H1 (cell line): ENCODE results near the gene PTMA. TPM values are rescaled to one million over a fixed set of nuclear protein-coding genes. Genes with fewer than 3 reads are reported as not detected.

Experiments used
- BACH1 ChIP-seq: IDR thresholded peaks from 2 replicates; pipeline ENCODE4 v1.6.1; 2012; ENCODE audit warnings: low read length, improper control_type of control experiment
- EP300 ChIP-seq, 2 experiments: IDR thresholded peaks; 1 replicate in 1 of 2; 2 replicates in 1 of 2; pipeline ENCODE4 v1.6.1; 2011 to 2012; ENCODE audit warnings: low read depth in 2 of 2, low read length in 2 of 2, mild to moderate bottlenecking in 2 of 2, borderline replicate concordance in 1 of 2, inconsistent platforms in 1 of 2, moderate library complexity in 1 of 2
- FOSL1 ChIP-seq: IDR thresholded peaks from 2 replicates; pipeline ENCODE4 v1.6.1; 2011; ENCODE audit warnings: mild to moderate bottlenecking, low read depth, low read length, moderate library complexity; ENCODE audit not compliant: insufficient read depth
- HDAC2 ChIP-seq, 2 experiments: fragments of 300-600 bp in 1 of 2; sonication (generic) in 1 of 2; IDR thresholded peaks; 2 replicates each; pipeline ENCODE4 v1.6.1; 2011 to 2012; ENCODE audit warnings: low read depth in 2 of 2, low read length in 2 of 2, mild to moderate bottlenecking in 2 of 2, moderate library complexity in 2 of 2, borderline replicate concordance in 1 of 2, inconsistent platforms in 1 of 2
- JUND ChIP-seq: IDR thresholded peaks from 2 replicates; pipeline ENCODE4 v1.6.1; 2011; ENCODE audit warnings: mild to moderate bottlenecking, improper control_type of control experiment, low read length
- KDM1A ChIP-seq: fragments of 200-600, 300-600 bp; sonication (generic); IDR thresholded peaks from 2 replicates; pipeline ENCODE4 v1.7.1; 2016; ENCODE audit warnings: mild to moderate bottlenecking, low read length, borderline replicate concordance
- KDM4A ChIP-seq: IDR thresholded peaks from one replicate; pipeline ENCODE4 v1.7.1; 2012; ENCODE audit warnings: low read depth, mild to moderate bottlenecking, moderate library complexity, low read length, inconsistent platforms; ENCODE audit not compliant: severe bottlenecking
- PHF8 ChIP-seq: fragments of 200-600 bp; sonication (generic); conservative IDR thresholded peaks from 2 replicates; pipeline ENCODE4 v1.7.1; 2012; ENCODE audit warnings: low read depth, mild to moderate bottlenecking, inconsistent platforms, low read length, moderate library complexity
- POLR2A ChIP-seq, 2 experiments: IDR thresholded peaks; 1 replicate in 1 of 2; 2 replicates in 1 of 2; pipeline ENCODE4 v1.6.1; 2011; ENCODE audit warnings: low read depth in 2 of 2, low read length in 2 of 2, mild to moderate bottlenecking in 2 of 2; ENCODE audit errors: control extremely low read depth in 1 of 2
- POLR2AphosphoS5 ChIP-seq: IDR thresholded peaks from 2 replicates; pipeline ENCODE4 v1.6.1; 2011; ENCODE audit warnings: low read depth, low read length
- RAD21 ChIP-seq, 2 experiments: IDR thresholded peaks in 1 of 2; conservative IDR thresholded peaks in 1 of 2; 2 replicates each; pipeline ENCODE4 v1.6.1; 2011; ENCODE audit warnings: low read depth in 2 of 2, low read length in 2 of 2, improper control_type of control experiment in 1 of 2, inconsistent platforms in 1 of 2, mild to moderate bottlenecking in 1 of 2, moderate library complexity in 1 of 2
- RBBP5 ChIP-seq: IDR thresholded peaks from 2 replicates; pipeline ENCODE4 v1.7.1; 2012; ENCODE audit warnings: low read depth, mild to moderate bottlenecking, inconsistent platforms, low read length, moderate library complexity, borderline replicate concordance
- SAP30 ChIP-seq: fragments of 300-600 bp; sonication (generic); IDR thresholded peaks from 2 replicates; pipeline ENCODE4 v1.7.1; 2012; ENCODE audit warnings: low read length, moderate library complexity, mild to moderate bottlenecking, inconsistent platforms; ENCODE audit not compliant: insufficient read depth, insufficient replicate concordance
- SIX5 ChIP-seq: IDR thresholded peaks from 2 replicates; pipeline ENCODE4 v1.6.1; 2011; ENCODE audit warnings: mild to moderate bottlenecking, low read depth, low read length
- SP4 ChIP-seq: IDR thresholded peaks from 2 replicates; pipeline ENCODE4 v1.6.1; 2012; ENCODE audit warnings: low read length, inconsistent platforms
- SUZ12 ChIP-seq: fragments of 200-600 bp; sonication (generic); IDR thresholded peaks from 2 replicates; pipeline ENCODE4 v1.6.1; 2012; ENCODE audit warnings: mild to moderate bottlenecking, inconsistent platforms, low read length, moderate library complexity, mixed read lengths
- TAF1 ChIP-seq: IDR thresholded peaks from 2 replicates; pipeline ENCODE4 v1.6.1; 2011; ENCODE audit warnings: mild to moderate bottlenecking, low read depth, low read length
- polyA plus RNA-seq, 7 experiments: library from polyadenylated mRNA; depleted of rRNA in 3 of 7; stranded (reverse) in 5 of 7; unstranded in 2 of 7; fragments of >200 nt in 5 of 7; fragments of 200-250 nt in 2 of 7; gene quantifications; 1 replicate in 5 of 7; 2 replicates in 1 of 7; 4 replicates in 1 of 7; pipeline versions ENCODE4 v1.2.1 to v1.2.3, GENCODE V29; 2011 to 2013; ENCODE audit warnings: missing spikeins in 2 of 7, mixed read lengths in 2 of 7
- total RNA-seq: library from RNA; stranded (reverse); fragmentation: NEBNext Ultra II Directional; extraction: Animal tissue kit (Norgen Biotek cat#: 25700); gene quantifications from 2 replicates; pipeline ENCODE4 v1.2.1, GENCODE V29; 2021
- TF ChIP-seq, protein P1 (sequence below): IDR thresholded peaks from 2 replicates; pipeline ENCODE4 v1.6.1; 2012; ENCODE audit warnings: inconsistent platforms

PTMA gene
- total and polyA plus RNA-seq, 2 of the 8 experiments (the other 6 are each of a cell fraction or from before 2014, with no cell fraction given) = 683 to 2,680 TPM

DNA sequence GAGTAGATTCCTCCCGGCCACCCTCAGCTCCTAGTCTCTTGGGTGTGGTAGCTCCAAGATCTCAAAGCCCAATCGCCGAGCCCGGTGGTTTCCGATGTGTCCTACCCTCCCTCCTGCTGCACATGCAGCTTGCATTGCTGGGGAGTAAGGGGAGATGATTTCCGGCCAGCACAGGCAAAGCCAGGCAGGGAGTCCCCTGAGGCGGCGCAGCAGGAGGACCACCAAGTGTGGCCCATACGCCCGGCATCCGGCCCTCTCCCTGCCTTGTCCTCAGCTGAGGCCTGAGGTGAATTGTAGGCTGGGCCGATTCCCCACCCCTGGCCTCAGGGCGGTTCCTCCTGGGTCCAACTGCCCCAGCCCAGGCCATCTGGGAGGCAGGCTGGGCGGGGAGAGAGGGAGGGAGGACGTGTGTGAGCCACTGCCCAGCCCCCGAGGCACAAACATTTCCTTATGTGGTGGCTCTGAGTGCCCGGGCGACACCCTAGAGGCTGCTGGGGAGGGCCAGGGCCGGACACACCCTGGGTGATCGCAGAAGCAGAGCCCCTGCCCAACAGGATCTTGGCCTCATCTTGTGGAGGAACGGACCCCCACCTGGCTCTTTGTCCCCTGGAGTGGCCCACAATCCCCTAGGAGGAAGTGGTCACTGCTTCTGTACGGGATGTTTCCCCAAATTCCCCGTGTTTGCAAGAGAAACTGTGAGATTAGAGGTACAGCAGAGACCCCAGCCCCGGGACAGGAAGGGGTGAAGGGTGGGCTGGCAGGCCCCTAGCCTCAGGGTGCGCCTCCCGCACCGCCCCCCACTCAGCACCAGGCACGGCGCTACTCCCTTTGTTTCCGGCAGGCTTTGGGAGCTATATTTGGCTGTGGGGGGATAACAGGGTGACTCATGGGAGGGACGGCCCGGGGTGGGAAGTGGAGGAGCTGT lies 41.9 kb upstream of the PTMA start (continued):
- peak in 1 of 2 experiments; percentile 6; a peak in 1 of 4 replicates for TF ChIP-seq RAD21 (IDR thresholded peaks at IDR 0.05 in 1 of 2, conservative IDR thresholded peaks at IDR 0.05 in 1 of 2; ENCODE audit: low read depth in 2 of 2, low read length in 2 of 2)
- no peak for TF ChIP-seq SIX5
- TF ChIP-seq TAF1 = peak; percentile 88
- TF ChIP-seq JUND = peak; percentile 68
- TF ChIP-seq RBBP5 = peak; percentile 30; the same call in 1 of the 2 replicates
- TF ChIP-seq PHF8 = 0 out of 2 replicates have a peak, but pooled peaks have one; percentile 33
- 0 out of 3 replicates have a peak, but pooled peaks of 1 of the 2 experiments have one; percentile 27 for TF ChIP-seq EP300 (IDR thresholded peaks at IDR 0.05; ENCODE audit: borderline replicate concordance in 1 of 2, low read depth in 2 of 2, low read length in 2 of 2)
- TF ChIP-seq HDAC2 (IDR thresholded peaks at IDR 0.05; ENCODE audit: borderline replicate concordance in 1 of 2, low read depth in 2 of 2, low read length in 2 of 2) = peak; percentile 26 to 58; a peak in 1 of 4 replicates
- peak; percentile 89; the same call in 1 of the 2 replicates for TF ChIP-seq POLR2AphosphoS5
- TF ChIP-seq KDM4A = no peak
- TF ChIP-seq SUZ12 = no peak
- TF ChIP-seq KDM1A = no peak
- TF ChIP-seq SAP30 = no peak
- peak in 1 of 2 experiments; percentile 88; a peak in 2 of 3 replicates for TF ChIP-seq POLR2A (IDR thresholded peaks at IDR 0.05; ENCODE audit: control extremely low read depth in 1 of 2, low read depth in 2 of 2, low read length in 2 of 2)
- TF ChIP-seq, protein P1, sequence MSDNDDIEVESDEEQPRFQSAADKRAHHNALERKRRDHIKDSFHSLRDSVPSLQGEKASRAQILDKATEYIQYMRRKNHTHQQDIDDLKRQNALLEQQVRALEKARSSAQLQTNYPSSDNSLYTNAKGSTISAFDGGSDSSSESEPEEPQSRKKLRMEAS = peak; percentile 57
- TF ChIP-seq BACH1 = no peak
- TF ChIP-seq SP4 = peak; percentile 48; the same call in 1 of the 2 replicates
- peak; percentile 84 for TF ChIP-seq FOSL1
